HCT116 (cell line): ENCODE measurements around the gene GZF1. TPM values are rescaled to one million over a fixed set of nuclear protein-coding genes. Genes with fewer than 3 reads are reported as not detected.

Source experiments
- ATAC-seq: fragments of 200-7000 bp; cut with Tn5 transposase; 2 replicates; pipeline ENCODE4 v1.9.1; 2020; ENCODE audit warnings: mild to moderate bottlenecking, moderate library complexity
- BruUV-seq: library from RNA; stranded (reverse); fragments of 400-500 nt; replicated peaks from 2 replicates; lab custom pipeline; 2021; lab: Mats Ljungman, UMichigan
- CTCF ChIA-PET: fragments of 300-600 bp; sonication (Branson Sonifier 250); formaldehyde crosslinking; loops from one replicate; lab custom pipeline; 2021; ENCODE audit warnings: antibody characterized with exemption; lab: Charles Lee
- POLR2A ChIA-PET: fragments of 300-600, 350-600 bp; sonication (Branson Sonifier 250); formaldehyde crosslinking; loops from one replicate; lab custom pipeline; 2021; ENCODE audit warnings: antibody characterized with exemption; lab: Charles Lee
- RAD21 ChIA-PET, 2 experiments: fragments of 300-600 bp; sonication (Branson Sonifier 250); formaldehyde crosslinking; loops; one replicate each; lab custom pipeline; 2023; ENCODE audit warnings: low total read pairs in 2 of 2; ENCODE audit not compliant: uncharacterized antibody in 2 of 2, unreplicated experiment in 2 of 2, low non-redundant PET in 1 of 2; lab: Charles Lee
- DNase-seq: peaks from one replicate; pipeline ENCODE4 v3.0.0-alpha.2; 2010; ENCODE audit warnings: low read depth, low spot score
- H2AFZ ChIP-seq: fragments of 200-600 bp; shearing (Covaris generic), sonication (generic); 2 replicates; pipeline ENCODE4 v1.6.1; 2017; ENCODE audit warnings: low read depth, mixed run types, mixed read lengths, antibody characterized with exemption, low read length; ENCODE audit not compliant: poor library complexity, severe bottlenecking
- H3K27ac ChIP-seq: 2 replicates; pipeline ENCODE4 v1.5.1; 2012; ENCODE audit warnings: low read depth, low read length
- H3K27me3 ChIP-seq: fragments of 200-600 bp; sonication (generic); 2 replicates; pipeline ENCODE4 v1.6.1; 2016; ENCODE audit warnings: mixed run types, low read length, mixed read lengths; ENCODE audit not compliant: insufficient read depth
- H3K36me3 ChIP-seq, 2 experiments: fragments of 200-500 bp in 1 of 2; fragments of 200-600 bp in 1 of 2; sonication (Bioruptor generic) in 1 of 2; sonication (generic) in 1 of 2; 2 replicates each; pipeline versions ENCODE4 v1.5.1 to v1.6.1; 2014 to 2016; ENCODE audit warnings: low read length in 2 of 2, inconsistent platforms in 1 of 2, mixed read lengths in 1 of 2, mixed run types in 1 of 2; ENCODE audit not compliant: insufficient read depth in 2 of 2, control insufficient read depth in 1 of 2
- H3K4me1 ChIP-seq, 2 experiments: fragments of 200-600 bp in 1 of 2; sonication (generic) in 1 of 2; 2 replicates each; pipeline versions ENCODE4 v1.5.1 to v1.6.1; 2012 to 2017; ENCODE audit warnings: low read length in 2 of 2, inconsistent platforms in 1 of 2, mild to moderate bottlenecking in 1 of 2, mixed read lengths in 1 of 2, mixed run types in 1 of 2, moderate library complexity in 1 of 2; ENCODE audit not compliant: insufficient read depth in 2 of 2, control insufficient read depth in 1 of 2
- H3K4me2 ChIP-seq: fragments of 200-600 bp; sonication (generic); 2 replicates; pipeline ENCODE4 v1.6.1; 2017; ENCODE audit warnings: mixed run types, low read length, mixed read lengths
- H3K4me3 ChIP-seq, 2 experiments: fragments of 200-600 bp in 1 of 2; sonication (generic) in 1 of 2; replicated peaks in 1 of 2; 2 replicates each; pipeline ENCODE4 v1.5.1; 2011 to 2016; ENCODE audit warnings: low read length in 2 of 2, control low read depth in 1 of 2, low read depth in 1 of 2, mild to moderate bottlenecking in 1 of 2, mixed read lengths in 1 of 2, mixed run types in 1 of 2
- H3K79me2 ChIP-seq: fragments of 200-600 bp; sonication (generic); 2 replicates; pipeline ENCODE4 v1.6.1; 2017; ENCODE audit warnings: mild to moderate bottlenecking, mixed run types, low read length, moderate library complexity, mixed read lengths; ENCODE audit not compliant: insufficient read depth
- H3K9ac ChIP-seq: fragments of 200-600 bp; sonication (generic); 2 replicates; pipeline ENCODE4 v1.6.1; 2016; ENCODE audit warnings: low read length, mixed read lengths
- H3K9me2 ChIP-seq: fragments of 200-600 bp; sonication (generic), shearing (Covaris generic); 2 replicates; pipeline ENCODE4 v1.6.1; 2017; ENCODE audit warnings: mixed run types, mild to moderate bottlenecking, moderate library complexity; ENCODE audit not compliant: insufficient read depth
- H3K9me3 ChIP-seq, 2 experiments: fragments of 200-500 bp in 1 of 2; fragments of 200-600 bp in 1 of 2; sonication (Bioruptor generic) in 1 of 2; sonication (generic) in 1 of 2; 2 replicates each; pipeline ENCODE4 v1.6.1; 2014 to 2017; ENCODE audit warnings: low read length in 2 of 2, mixed read lengths in 2 of 2, inconsistent platforms in 1 of 2, low read depth in 1 of 2, mild to moderate bottlenecking in 1 of 2, mixed run types in 1 of 2, moderate library complexity in 1 of 2; ENCODE audit not compliant: control insufficient read depth in 1 of 2, insufficient read depth in 1 of 2
- H4K20me1 ChIP-seq: fragments of 200-600 bp; sonication (generic), shearing (Covaris generic); 2 replicates; pipeline ENCODE4 v1.6.1; 2017; ENCODE audit warnings: mixed run types, mild to moderate bottlenecking, moderate library complexity; ENCODE audit not compliant: insufficient read depth
- CBX3 ChIP-seq: IDR thresholded peaks from 2 replicates; pipeline ENCODE4 v1.6.1; 2012; ENCODE audit warnings: low read depth
- EGR1 ChIP-seq: IDR thresholded peaks from 2 replicates; pipeline ENCODE4 v1.6.1; 2012; ENCODE audit warnings: low read depth
- ELF1 ChIP-seq: IDR thresholded peaks from 2 replicates; pipeline ENCODE4 v1.6.1; 2012; ENCODE audit warnings: low read depth, borderline replicate concordance
- EZH2 ChIP-seq: fragments of 200-600 bp; sonication (generic); IDR thresholded peaks from 2 replicates; pipeline ENCODE4 v1.6.1; 2017; ENCODE audit warnings: antibody characterized with exemption, mixed run types
- EZH2phosphoT487 ChIP-seq: fragments of 200-600 bp; IDR thresholded peaks from 2 replicates; pipeline ENCODE4 v1.6.1; 2018; ENCODE audit warnings: antibody characterized with exemption, borderline replicate concordance
- FOSL1 ChIP-seq: IDR thresholded peaks from 2 replicates; pipeline ENCODE4 v1.6.1; 2012; ENCODE audit warnings: low read depth
- JUND ChIP-seq: IDR thresholded peaks from 2 replicates; pipeline ENCODE4 v1.6.1; 2012
- POLR2A ChIP-seq: IDR thresholded peaks from 2 replicates; pipeline ENCODE4 v1.7.0; 2011; ENCODE audit warnings: borderline replicate concordance; ENCODE audit not compliant: insufficient read depth, insufficient read length; ENCODE audit errors: extremely low read depth
- POLR2AphosphoS5 ChIP-seq: IDR thresholded peaks from 2 replicates; pipeline ENCODE4 v1.6.1; 2011; ENCODE audit warnings: mild to moderate bottlenecking, low read depth, low read length, moderate library complexity
- RAD21 ChIP-seq: IDR thresholded peaks from 2 replicates; pipeline ENCODE4 v1.6.1; 2012; ENCODE audit warnings: low read depth, mild to moderate bottlenecking
- SP1 ChIP-seq: IDR thresholded peaks from 2 replicates; pipeline ENCODE4 v1.6.1; 2012; ENCODE audit warnings: low read depth
- SRF ChIP-seq: IDR thresholded peaks from 2 replicates; pipeline ENCODE4 v1.6.1; 2012; ENCODE audit warnings: low read depth
- TCF7L2 ChIP-seq: IDR thresholded peaks from 2 replicates; pipeline ENCODE4 v1.7.0; 2011; ENCODE audit warnings: borderline replicate concordance, inconsistent platforms; ENCODE audit not compliant: insufficient read depth, insufficient read length; ENCODE audit errors: extremely low read depth
- YY1 ChIP-seq: IDR thresholded peaks from 2 replicates; pipeline ENCODE4 v1.6.1; 2011; ENCODE audit warnings: low read length, low read depth, moderate library complexity, mild to moderate bottlenecking; ENCODE audit not compliant: insufficient replicate concordance; ENCODE audit errors: extremely low read depth
- ZFX ChIP-seq: fragments of 450-650 bp; IDR thresholded peaks from 2 replicates; pipeline ENCODE4 v1.6.1; 2017
- ZNF274 ChIP-seq: fragments of 200-500 bp; sonication (Bioruptor generic); IDR thresholded peaks from 2 replicates; pipeline ENCODE4 v1.6.1; 2014; ENCODE audit warnings: mild to moderate bottlenecking, low read depth, low read length, inconsistent platforms
- intact Hi-C: fragments of 100-400 bp; cut with micrococcal nuclease; formaldehyde crosslinking; loops from 2 replicates; pipeline ENCODE4 v1.10.0; 2022
- total RNA-seq: library from RNA; stranded (reverse); gene quantifications from one replicate; pipeline ENCODE4 v1.2.1, GENCODE V29; 2021; ENCODE audit not compliant: unreplicated experiment
- TF ChIP-seq, protein P1 (sequence below): IDR thresholded peaks from 2 replicates; pipeline ENCODE4 v1.6.1; 2012
- TF ChIP-seq, protein P2 (sequence below): IDR thresholded peaks from 2 replicates; pipeline ENCODE4 v1.6.1; 2011; ENCODE audit warnings: mild to moderate bottlenecking, low read length, moderate library complexity; ENCODE audit not compliant: insufficient replicate concordance; ENCODE audit errors: extremely low read depth
- TF ChIP-seq, protein P3 (sequence below): IDR thresholded peaks from 2 replicates; pipeline ENCODE4 v1.6.1; 2012

The GZF1 gene
- total RNA-seq, 1 experiment from 2014 or later = 10.4 TPM

DNA sequence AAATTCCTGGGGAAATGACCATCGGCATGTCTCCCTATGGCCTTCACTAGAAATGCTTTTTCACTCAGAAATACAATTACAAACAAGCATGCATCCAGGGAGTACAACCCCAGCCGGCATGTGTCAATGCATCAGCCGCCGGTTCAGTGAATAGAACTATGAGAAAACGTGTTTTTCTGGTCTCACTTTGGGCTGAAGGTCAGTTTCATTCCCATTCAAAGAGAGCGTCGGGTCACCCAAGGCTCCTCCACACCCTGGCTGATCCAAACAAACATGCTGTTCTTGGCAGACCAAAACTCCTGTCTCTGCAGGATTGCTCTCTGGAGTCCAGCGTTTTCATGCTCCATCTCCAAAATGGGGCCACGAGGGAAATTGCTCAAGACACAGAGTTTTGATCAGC lies 46.9 kb upstream of the GZF1 start:
- Histone ChIP-seq H3K27me3 (peaks cover 49% of the 10 kb centered on the region), H3K4me1 (no peaks in the 10 kb centered on the region), H3K27ac (no peak overlapping the region), H3K9ac (no peak overlapping the region), H2AFZ (no peak overlapping the region), H4K20me1 (no peaks in the 10 kb centered on the region), H3K36me3 (no peaks in the 10 kb centered on the region), H3K9me3 (no peaks in the 10 kb centered on the region), H3K79me2 (no peaks in the 10 kb centered on the region), H3K9me2 (no peaks in the 10 kb centered on the region), H3K4me2 (no peak overlapping the region), H3K4me3 (no peak overlapping the region)
- ChIA-PET CTCF (no interaction called here), RAD21 (no interaction called here), POLR2A (no interaction called here)
- DNase-seq (no peak), ATAC-seq (no peak)
- BruUV-seq = no TSS peak
- TF ChIP-seq SRF (no peak), YY1 (no peak), ZFX (no peak), SP1 (no peak), TCF7L2 (no peak), CBX3 (no peak), FOSL1 (no peak), RAD21 (no peak), EZH2 (no peak), EZH2phosphoT487 (no peak), POLR2AphosphoS5 (no peak), JUND (no peak), ELF1 (no peak), POLR2A (no peak), EGR1 (no peak), ZNF274 (no peak)
- TF ChIP-seq, protein P1, sequence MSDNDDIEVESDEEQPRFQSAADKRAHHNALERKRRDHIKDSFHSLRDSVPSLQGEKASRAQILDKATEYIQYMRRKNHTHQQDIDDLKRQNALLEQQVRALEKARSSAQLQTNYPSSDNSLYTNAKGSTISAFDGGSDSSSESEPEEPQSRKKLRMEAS = no peak
- TF ChIP-seq, protein P2, sequence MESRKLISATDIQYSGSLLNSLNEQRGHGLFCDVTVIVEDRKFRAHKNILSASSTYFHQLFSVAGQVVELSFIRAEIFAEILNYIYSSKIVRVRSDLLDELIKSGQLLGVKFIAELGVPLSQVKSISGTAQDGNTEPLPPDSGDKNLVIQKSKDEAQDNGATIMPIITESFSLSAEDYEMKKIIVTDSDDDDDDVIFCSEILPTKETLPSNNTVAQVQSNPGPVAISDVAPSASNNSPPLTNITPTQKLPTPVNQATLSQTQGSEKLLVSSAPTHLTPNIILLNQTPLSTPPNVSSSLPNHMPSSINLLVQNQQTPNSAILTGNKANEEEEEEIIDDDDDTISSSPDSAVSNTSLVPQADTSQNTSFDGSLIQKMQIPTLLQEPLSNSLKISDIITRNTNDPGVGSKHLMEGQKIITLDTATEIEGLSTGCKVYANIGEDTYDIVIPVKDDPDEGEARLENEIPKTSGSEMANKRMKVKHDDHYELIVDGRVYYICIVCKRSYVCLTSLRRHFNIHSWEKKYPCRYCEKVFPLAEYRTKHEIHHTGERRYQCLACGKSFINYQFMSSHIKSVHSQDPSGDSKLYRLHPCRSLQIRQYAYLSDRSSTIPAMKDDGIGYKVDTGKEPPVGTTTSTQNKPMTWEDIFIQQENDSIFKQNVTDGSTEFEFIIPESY = no peak
- TF ChIP-seq, protein P3, sequence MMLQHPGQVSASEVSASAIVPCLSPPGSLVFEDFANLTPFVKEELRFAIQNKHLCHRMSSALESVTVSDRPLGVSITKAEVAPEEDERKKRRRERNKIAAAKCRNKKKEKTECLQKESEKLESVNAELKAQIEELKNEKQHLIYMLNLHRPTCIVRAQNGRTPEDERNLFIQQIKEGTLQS = no peak
- intact Hi-C loops = no loop called here
